Lower lobe of right lung (tissue), 2 donors: Measurements from ENCODE around the gene EXOSC5. TPM values are rescaled to one million over a fixed set of nuclear protein-coding genes. Genes with fewer than 3 reads are reported as not detected.

ENCODE experiments used
- ATAC-seq, 2 donors: fragments of 200-7000 bp; cut with Tn5 transposase; one replicate each; pipeline ENCODE4 v1.9.1; 2020 to 2022; ENCODE audit warnings: mild to moderate bottlenecking in 2 of 2, moderate library complexity in 2 of 2
- DNase-seq: peaks from one replicate; pipeline ENCODE4 v3.0.0-alpha.2; 2020
- H3K27ac ChIP-seq: fragments of 200-600 bp; one replicate; pipeline ENCODE4 v1.8.0; 2022
- H3K27me3 ChIP-seq: fragments of 200-600 bp; one replicate; pipeline ENCODE4 v1.8.0; 2022; ENCODE audit warnings: low read depth
- H3K36me3 ChIP-seq: fragments of 200-600 bp; one replicate; pipeline ENCODE4 v1.8.0; 2022; ENCODE audit warnings: mild to moderate bottlenecking
- H3K4me1 ChIP-seq: fragments of 200-600 bp; one replicate; pipeline ENCODE4 v1.8.0; 2022
- H3K4me3 ChIP-seq: fragments of 200-600 bp; one replicate; pipeline ENCODE4 v1.8.0; 2022; ENCODE audit warnings: mild to moderate bottlenecking
- H3K9me3 ChIP-seq: fragments of 200-600 bp; one replicate; pipeline ENCODE4 v1.8.0; 2022
- CTCF ChIP-seq: fragments of 200-600 bp; IDR thresholded peaks from one replicate; pipeline ENCODE4 v1.8.0; 2022; ENCODE audit warnings: antibody characterized with exemption, mild to moderate bottlenecking
- intact Hi-C: fragments of 100-400 bp; cut with DNase I; formaldehyde crosslinking; loops from one replicate; pipeline ENCODE4 v1.11.0; 2022
- total RNA-seq: library from RNA; stranded (reverse); fragmentation: NEBNext Ultra II Directional; extraction: Animal tissue kit (Norgen Biotek cat#: 25700); gene quantifications from one replicate; pipeline ENCODE4 v1.2.1, GENCODE V29; 2021
- donor health status: DM: no; HTN: yes; CAD: no; lungs with severe emphysema.

EXOSC5 gene
- total RNA-seq, 1 donor from 2014 or later, result 13.2 TPM

GRCh38 chr19:41408256-41408655, 11.1 kb upstream of the EXOSC5 start:
- DNase-seq (no peak), ATAC-seq (peak in 1 of 2 donors; percentile 54)
- Histone ChIP-seq H3K4me3 (no peak overlapping the region), H3K36me3 (peaks cover 30% of the 10 kb centered on the region), H3K27ac (peak overlapping the region; percentile 78), H3K27me3 (no peaks in the 10 kb centered on the region), H3K4me1 (peaks cover 90% of the 10 kb centered on the region), H3K9me3 (no peaks in the 10 kb centered on the region)
- intact Hi-C loops, result no loop called here
- TF ChIP-seq CTCF, result peak; percentile 10

- Histone ChIP-seq H3K27me3 (no peaks in the 10 kb centered on the region), H3K36me3 (peaks cover 30% of the 10 kb centered on the region), H3K4me1 (peaks cover 86% of the 10 kb centered on the region), H3K27ac (peak overlapping the region; percentile 78), H3K9me3 (no peaks in the 10 kb centered on the region), H3K4me3 (no peak overlapping the region)
- DNase-seq, result peak; percentile 72
- TF ChIP-seq CTCF, result no peak
- intact Hi-C loops, result no loop called here
- peak; percentile 47 to 59 for ATAC-seq
These were observed 10.1 kb upstream of the EXOSC5 start for GRCh38 chr19:41407271-41407670.

- TF ChIP-seq CTCF, result no peak
- H3K36me3 ChIP-seq, result peaks cover 22% of the 10 kb centered on the region
- no peak overlapping the region for H3K4me3 ChIP-seq
- no peak for DNase-seq
- peaks cover 76% of the 10 kb centered on the region for H3K4me1 ChIP-seq
- peak overlapping the region; percentile 54 for H3K27ac ChIP-seq
- ATAC-seq, result no peak
- no peaks in the 10 kb centered on the region for H3K9me3 ChIP-seq
- no peaks in the 10 kb centered on the region for H3K27me3 ChIP-seq
- intact Hi-C loops, result no loop called here
These were observed 8.6 kb upstream of the EXOSC5 start for GRCh38 chr19:41405776-41406175.

- peaks cover 67% of the 10 kb centered on the region for H3K4me1 ChIP-seq
- H3K27ac ChIP-seq, result no peak overlapping the region
- no peaks in the 10 kb centered on the region for H3K9me3 ChIP-seq
- intact Hi-C loops, result no loop called here
- no peak for DNase-seq
- TF ChIP-seq CTCF, result no peak
- no peaks in the 10 kb centered on the region for H3K27me3 ChIP-seq
- peaks cover 19% of the 10 kb centered on the region for H3K36me3 ChIP-seq
- ATAC-seq, result no peak
- no peak overlapping the region for H3K4me3 ChIP-seq
These were observed 6.2 kb upstream of the EXOSC5 start for GRCh38 chr19:41403181-41403970.

GRCh38 chr19:41402010-41402409, 4.9 kb upstream of the EXOSC5 start:
- intact Hi-C loops, result no loop called here
- H3K36me3 ChIP-seq, result peaks cover 19% of the 10 kb centered on the region
- ATAC-seq, result no peak
- DNase-seq, result no peak
- peak overlapping the region; percentile 24 for H3K27ac ChIP-seq
- no peaks in the 10 kb centered on the region for H3K27me3 ChIP-seq
- H3K9me3 ChIP-seq, result no peaks in the 10 kb centered on the region
- no peak for TF ChIP-seq CTCF
- H3K4me1 ChIP-seq, result peaks cover 57% of the 10 kb centered on the region
- H3K4me3 ChIP-seq, result no peak overlapping the region
